ENCODE measurements around the gene ARHGEF2. TPM values are rescaled to one million over a fixed set of nuclear protein-coding genes. Genes with fewer than 3 reads are reported as not detected.

ARHGEF2 gene
- total and polyA plus RNA-seq, 4 donors, result 58.3 to 217 (median 117) TPM

- ATAC-seq (ENCODE audit: low FRiP score) (no peak), DNase-seq (no peak)
- no peaks in the 10 kb centered on the region for H3K27me3 ChIP-seq (ENCODE audit: control insufficient read depth in 1 of 2, insufficient read depth in 2 of 2, low read length in 1 of 2)
- no peak overlapping the region for H3K27ac ChIP-seq (ENCODE audit: low read depth in 1 of 2, low read length in 2 of 2)
- peaks cover 9 to 10% of the 10 kb centered on the region in 2 donors for H3K36me3 ChIP-seq (ENCODE audit: control insufficient read depth in 1 of 2, insufficient read depth in 2 of 2, low read length in 1 of 2)
- H3K9me3 ChIP-seq (ENCODE audit: control insufficient read depth, low read length), result no peaks in the 10 kb centered on the region
- 91 to 94% methylated on average over 7 of the region's 7 CpGs for WGBS, 2 donors
- intact Hi-C loops (cut with DNase I), result no loop called here
- no peaks in the 10 kb centered on the region for H3K4me1 ChIP-seq (ENCODE audit: control insufficient read depth in 1 of 2, insufficient read depth in 2 of 2, low read length in 2 of 2)
- no peak overlapping the region for H3K4me3 ChIP-seq (ENCODE audit: low read length in 2 of 2)
These were observed 36.5 kb upstream of the ARHGEF2 start for GRCh38 chr1:156014829-156015228.

- no peaks in the 10 kb centered on the region for H3K27me3 ChIP-seq (ENCODE audit: control insufficient read depth in 1 of 2, insufficient read depth in 2 of 2, low read length in 1 of 2)
- no peaks in the 10 kb centered on the region for H3K9me3 ChIP-seq (ENCODE audit: control insufficient read depth, low read length)
- DNase-seq (no peak), ATAC-seq (ENCODE audit: low FRiP score) (no peak)
- H3K27ac ChIP-seq (ENCODE audit: low read depth in 1 of 2, low read length in 2 of 2), result no peak overlapping the region
- H3K4me1 ChIP-seq (ENCODE audit: control insufficient read depth in 1 of 2, insufficient read depth in 2 of 2, low read length in 2 of 2), result no peaks in the 10 kb centered on the region
- no peak overlapping the region for H3K4me3 ChIP-seq (ENCODE audit: low read length in 2 of 2)
- WGBS, 2 donors, result 90 to 94% methylated on average over 4 of the region's 4 CpGs
- intact Hi-C loops (cut with DNase I), result no loop called here
- peaks cover 9 to 14% of the 10 kb centered on the region in 2 donors for H3K36me3 ChIP-seq (ENCODE audit: control insufficient read depth in 1 of 2, insufficient read depth in 2 of 2, low read length in 1 of 2)
These were observed 33.9 kb upstream of the ARHGEF2 start for GRCh38 chr1:156012051-156012817.

DNA sequence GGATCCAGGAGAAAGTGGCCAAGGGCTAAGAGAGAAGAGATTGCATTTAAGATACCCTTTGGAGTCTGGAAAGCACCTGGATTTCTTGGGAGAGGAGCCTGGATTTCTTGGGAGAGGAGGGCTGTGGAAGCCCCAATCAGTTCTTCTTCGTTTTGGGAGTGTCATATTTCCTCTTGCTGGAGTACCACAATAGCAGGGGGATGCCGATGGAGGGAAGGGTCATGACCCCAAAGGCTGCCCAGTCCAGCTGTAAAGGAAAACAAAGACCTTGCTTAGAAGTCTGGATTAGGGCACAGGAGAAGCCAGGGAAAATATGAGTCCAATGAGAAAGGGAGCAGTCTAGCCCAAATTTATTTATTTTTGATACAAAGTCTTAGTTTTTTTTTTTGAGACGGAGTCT lies 31.1 kb upstream of the ARHGEF2 start:
- Histone ChIP-seq H3K27me3 (ENCODE audit: control insufficient read depth in 1 of 2, insufficient read depth in 2 of 2, low read length in 1 of 2) (no peaks in the 10 kb centered on the region), H3K9me3 (ENCODE audit: control insufficient read depth, low read length) (no peaks in the 10 kb centered on the region), H3K27ac (ENCODE audit: low read depth in 1 of 2, low read length in 2 of 2) (no peak overlapping the region), H3K4me1 (ENCODE audit: control insufficient read depth in 1 of 2, insufficient read depth in 2 of 2, low read length in 2 of 2) (no peaks in the 10 kb centered on the region), H3K4me3 (ENCODE audit: low read length in 2 of 2) (no peak overlapping the region), H3K36me3 (ENCODE audit: control insufficient read depth in 1 of 2, insufficient read depth in 2 of 2, low read length in 1 of 2) (peaks cover 9 to 12% of the 10 kb centered on the region in 2 donors)
- ATAC-seq (ENCODE audit: low FRiP score), result no peak
- 42 to 45% methylated on average over 3 of the region's 3 CpGs for WGBS, 2 donors
- peak in 1 of 2 donors; percentile 19 for DNase-seq
- intact Hi-C loops (cut with DNase I), result no loop called here

DNA sequence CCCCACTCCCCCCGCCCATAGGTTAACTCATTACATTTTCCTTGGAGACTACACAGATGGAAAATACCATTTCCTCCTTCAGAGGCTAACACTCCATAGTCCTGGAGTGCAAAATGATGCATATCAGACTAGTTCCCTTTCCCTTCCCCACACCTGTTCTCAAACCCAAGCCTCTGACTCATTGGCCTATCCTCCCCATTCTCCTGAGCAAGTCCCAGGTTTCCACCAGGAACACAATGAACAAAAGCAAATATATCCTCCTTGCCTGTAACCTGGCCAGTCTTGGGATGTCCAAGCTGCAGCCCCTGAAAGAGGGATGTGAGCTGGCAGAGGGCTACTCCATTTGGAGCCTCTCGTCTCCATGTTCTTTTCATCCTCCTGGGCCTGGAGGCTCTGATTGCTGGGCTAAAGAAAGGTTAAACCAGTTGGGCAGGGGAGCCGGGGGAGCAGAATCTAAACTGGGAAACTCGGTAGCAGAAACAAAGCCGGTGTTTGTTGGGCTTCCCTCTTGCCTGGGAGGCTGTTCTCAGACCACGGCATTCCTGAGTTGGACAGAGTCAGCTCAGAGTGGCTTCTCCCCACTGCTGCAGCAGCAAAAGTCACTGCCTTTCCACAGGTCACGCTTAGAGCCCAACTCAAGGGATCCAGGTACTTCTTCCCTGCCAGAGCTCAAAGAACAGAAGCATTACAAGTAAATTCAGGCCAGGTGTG lies 28.5 kb upstream of the ARHGEF2 start:
- no peaks in the 10 kb centered on the region for H3K9me3 ChIP-seq (ENCODE audit: control insufficient read depth, low read length)
- 46 to 50% methylated on average over 7 of the region's 7 CpGs for WGBS, 2 donors
- H3K27ac ChIP-seq (ENCODE audit: low read depth in 1 of 2, low read length in 2 of 2), result no peak overlapping the region
- ATAC-seq (ENCODE audit: low FRiP score) (no peak), DNase-seq (peak in 1 of 2 donors; percentile 41)
- intact Hi-C loops (cut with DNase I), result no loop called here
- no peaks in the 10 kb centered on the region for H3K4me1 ChIP-seq (ENCODE audit: control insufficient read depth in 1 of 2, insufficient read depth in 2 of 2, low read length in 2 of 2)
- H3K36me3 ChIP-seq (ENCODE audit: control insufficient read depth in 1 of 2, insufficient read depth in 2 of 2, low read length in 1 of 2), result peaks cover 6 to 7% of the 10 kb centered on the region in 2 donors
- no peaks in the 10 kb centered on the region for H3K27me3 ChIP-seq (ENCODE audit: control insufficient read depth in 1 of 2, insufficient read depth in 2 of 2, low read length in 1 of 2)
- no peak overlapping the region for H3K4me3 ChIP-seq (ENCODE audit: low read length in 2 of 2)

- ATAC-seq (ENCODE audit: low FRiP score) (no peak), DNase-seq (peak in 1 of 2 donors; percentile 22)
- Histone ChIP-seq H3K27me3 (ENCODE audit: control insufficient read depth in 1 of 2, insufficient read depth in 2 of 2, low read length in 1 of 2) (no peaks in the 10 kb centered on the region), H3K27ac (ENCODE audit: low read depth in 1 of 2, low read length in 2 of 2) (no peak overlapping the region), H3K36me3 (ENCODE audit: control insufficient read depth in 1 of 2, insufficient read depth in 2 of 2, low read length in 1 of 2) (peaks cover 3% of the 10 kb centered on the region in 2 donors), H3K9me3 (ENCODE audit: control insufficient read depth, low read length) (no peaks in the 10 kb centered on the region), H3K4me3 (ENCODE audit: low read length in 2 of 2) (no peak overlapping the region), H3K4me1 (ENCODE audit: control insufficient read depth in 1 of 2, insufficient read depth in 2 of 2, low read length in 2 of 2) (no peaks in the 10 kb centered on the region)
- WGBS, 2 donors, result 86 to 87% methylated on average over 4 of the region's 4 CpGs
- intact Hi-C loops (cut with DNase I), result no loop called here
These were observed 26.7 kb upstream of the ARHGEF2 start for GRCh38 chr1:156004843-156005584.

DNA sequence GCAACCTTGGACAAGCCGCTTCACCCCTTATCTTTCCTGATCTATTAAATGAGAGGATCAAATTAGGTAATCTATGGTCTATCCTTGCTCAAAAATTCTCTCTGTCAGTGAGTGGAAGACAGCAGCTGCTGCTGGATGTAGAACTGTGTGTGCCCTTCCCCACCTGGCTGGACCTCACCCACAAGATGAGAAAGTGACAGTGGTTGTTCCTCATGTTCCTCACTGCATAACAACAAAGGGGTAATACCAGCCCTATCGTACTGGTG lies 25.5 kb upstream of the ARHGEF2 start:
- intact Hi-C loops (cut with DNase I), result no loop called here
- DNase-seq (peak in 1 of 2 donors; percentile 24), ATAC-seq (ENCODE audit: low FRiP score) (no peak)
- no peak overlapping the region for H3K27ac ChIP-seq (ENCODE audit: low read depth in 1 of 2, low read length in 2 of 2)
- H3K36me3 ChIP-seq (ENCODE audit: control insufficient read depth in 1 of 2, insufficient read depth in 2 of 2, low read length in 1 of 2), result no peaks in the 10 kb centered on the region
- H3K9me3 ChIP-seq (ENCODE audit: control insufficient read depth, low read length), result no peaks in the 10 kb centered on the region
- H3K4me3 ChIP-seq (ENCODE audit: low read length in 2 of 2), result no peak overlapping the region
- WGBS, 2 donors, result 44 to 49% methylated on average over 2 of the region's 2 CpGs
- H3K4me1 ChIP-seq (ENCODE audit: control insufficient read depth in 1 of 2, insufficient read depth in 2 of 2, low read length in 2 of 2), result no peaks in the 10 kb centered on the region
- H3K27me3 ChIP-seq (ENCODE audit: control insufficient read depth in 1 of 2, insufficient read depth in 2 of 2, low read length in 1 of 2), result no peaks in the 10 kb centered on the region

- Histone ChIP-seq H3K27me3 (ENCODE audit: control insufficient read depth in 1 of 2, insufficient read depth in 2 of 2, low read length in 1 of 2) (no peaks in the 10 kb centered on the region), H3K36me3 (ENCODE audit: control insufficient read depth in 1 of 2, insufficient read depth in 2 of 2, low read length in 1 of 2) (no peaks in the 10 kb centered on the region), H3K27ac (ENCODE audit: low read depth in 1 of 2, low read length in 2 of 2) (no peak overlapping the region), H3K4me3 (ENCODE audit: low read length in 2 of 2) (no peak overlapping the region), H3K9me3 (ENCODE audit: control insufficient read depth, low read length) (no peaks in the 10 kb centered on the region), H3K4me1 (ENCODE audit: control insufficient read depth in 1 of 2, insufficient read depth in 2 of 2, low read length in 2 of 2) (no peaks in the 10 kb centered on the region)
- DNase-seq, result peak in 1 of 2 donors; percentile 5
- no peak for ATAC-seq (ENCODE audit: low FRiP score)
- intact Hi-C loops (cut with DNase I), result no loop called here
- 59 to 70% methylated on average over 3 of the region's 3 CpGs for WGBS, 2 donors
These were observed 24.0 kb upstream of the ARHGEF2 start for GRCh38 chr1:156002188-156002911.

- intact Hi-C loops (cut with DNase I), result no loop called here
- H3K36me3 ChIP-seq (ENCODE audit: control insufficient read depth in 1 of 2, insufficient read depth in 2 of 2, low read length in 1 of 2), result no peaks in the 10 kb centered on the region
- WGBS, 2 donors, result 52 to 54% methylated on average over 4 of the region's 4 CpGs
- H3K27ac ChIP-seq (ENCODE audit: low read depth in 1 of 2, low read length in 2 of 2), result no peak overlapping the region
- no peaks in the 10 kb centered on the region for H3K27me3 ChIP-seq (ENCODE audit: control insufficient read depth in 1 of 2, insufficient read depth in 2 of 2, low read length in 1 of 2)
- DNase-seq (peak in 1 of 2 donors; percentile 35), ATAC-seq (ENCODE audit: low FRiP score) (no peak)
- no peaks in the 10 kb centered on the region for H3K9me3 ChIP-seq (ENCODE audit: control insufficient read depth, low read length)
- no peaks in the 10 kb centered on the region for H3K4me1 ChIP-seq (ENCODE audit: control insufficient read depth in 1 of 2, insufficient read depth in 2 of 2, low read length in 2 of 2)
- no peak overlapping the region for H3K4me3 ChIP-seq (ENCODE audit: low read length in 2 of 2)
These were observed 23.4 kb upstream of the ARHGEF2 start for GRCh38 chr1:156001662-156002171.
